Hypothalamus (tissue), 51 donors: ENCODE measurements around the gene GUCY2C.
"Not testable (repeated sequence)": the region's sequence is repeated elsewhere in the genome, so short reads cannot be mapped to it uniquely, and the experiment has no call there.

Experiments used
- DNase-seq, 51 donors: peaks; one replicate each; lab custom pipeline; 2025; lab: John Stamatoyannopoulos, UW

GUCY2C gene

DNA sequence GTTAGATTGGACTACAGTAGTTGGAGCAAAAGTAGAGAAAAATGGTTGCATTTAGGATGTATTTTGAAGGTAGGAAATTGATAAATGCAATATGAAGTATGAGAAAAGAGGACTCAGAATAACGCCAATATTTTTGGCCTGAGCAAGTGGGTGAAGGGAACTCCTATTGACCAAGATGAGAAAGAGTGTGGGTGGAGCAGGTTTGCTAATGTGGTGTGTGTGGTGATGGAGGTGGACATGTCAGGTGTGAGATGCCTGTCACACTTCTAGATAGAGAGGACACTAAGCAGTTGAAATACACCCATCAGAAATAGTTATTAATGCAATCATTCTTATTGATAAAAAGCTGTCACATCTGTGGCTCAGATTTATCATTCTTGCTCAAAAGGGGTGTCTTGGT lies 7.3 kb downstream of the GUCY2C start:
- no peak for DNase-seq

- DNase-seq: not testable (repeated sequence)
Observed at GRCh38 chr12:14682231-14682630, 14.2 kb downstream of the GUCY2C start.

- no peak for DNase-seq
Observed at GRCh38 chr12:14681625-14682024, 14.8 kb downstream of the GUCY2C start.

DNA sequence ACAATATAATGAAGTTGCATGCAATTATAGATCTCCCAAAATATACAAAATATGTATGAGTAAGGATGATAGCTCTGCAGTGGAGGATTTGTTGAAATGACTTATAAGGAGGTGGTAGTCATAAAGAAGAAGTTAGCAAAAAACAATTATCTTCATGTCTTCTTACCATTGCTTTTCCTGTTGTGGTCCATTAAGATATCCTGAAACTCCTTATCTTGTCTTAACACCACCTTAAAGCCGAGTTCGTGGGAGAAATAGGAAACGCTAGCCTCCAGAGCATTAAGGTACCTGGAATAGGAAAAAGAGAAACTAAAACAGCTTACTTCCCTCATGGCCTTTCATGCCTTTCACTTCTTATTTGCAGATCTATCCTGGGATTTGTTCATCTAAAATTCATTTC lies 15.2 kb downstream of the GUCY2C start:
- DNase-seq: no peak

GRCh38 chr12:14678547-14679150 lies 17.8 kb downstream of the GUCY2C start:
- no peak for DNase-seq

- DNase-seq: no peak
Observed at GRCh38 chr12:14668591-14668990, 27.8 kb downstream of the GUCY2C start.

GRCh38 chr12:14665354-14666348 lies 30.7 kb downstream of the GUCY2C start:
- DNase-seq: no peak

- peak in 6 of 51 donors; percentile 1 to 10 (median 4) for DNase-seq
Observed at GRCh38 chr12:14664434-14665023, 31.9 kb downstream of the GUCY2C start.

GRCh38 chr12:14663002-14663401 lies 33.4 kb downstream of the GUCY2C start:
- no peak for DNase-seq

DNA sequence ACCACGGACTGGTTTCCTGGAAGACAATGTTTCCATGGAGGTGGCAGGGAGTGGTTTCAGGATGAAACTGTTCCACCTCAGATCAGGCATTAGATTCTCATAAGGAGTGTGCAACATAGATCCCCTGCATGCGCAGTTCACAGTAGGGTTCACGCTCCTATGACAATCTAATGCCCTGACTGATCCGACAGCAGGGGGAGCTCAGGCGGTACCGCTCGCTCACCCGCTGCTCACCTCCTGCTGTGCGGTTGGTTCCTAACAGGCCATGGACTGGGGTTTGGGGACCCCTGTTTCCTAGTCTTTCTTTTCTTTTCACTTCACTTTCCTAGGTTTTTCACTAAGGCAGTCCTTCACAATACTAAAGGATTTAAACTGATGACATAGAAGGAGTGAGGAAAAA lies 39.6 kb downstream of the GUCY2C start:
- no peak for DNase-seq

GRCh38 chr12:14655284-14655683 lies 41.1 kb downstream of the GUCY2C start:
- DNase-seq: no peak

GRCh38 chr12:14654842-14655241 lies 41.6 kb downstream of the GUCY2C start:
- no peak for DNase-seq

GRCh38 chr12:14654416-14654815 lies 42.0 kb downstream of the GUCY2C start:
- DNase-seq: no peak

DNA sequence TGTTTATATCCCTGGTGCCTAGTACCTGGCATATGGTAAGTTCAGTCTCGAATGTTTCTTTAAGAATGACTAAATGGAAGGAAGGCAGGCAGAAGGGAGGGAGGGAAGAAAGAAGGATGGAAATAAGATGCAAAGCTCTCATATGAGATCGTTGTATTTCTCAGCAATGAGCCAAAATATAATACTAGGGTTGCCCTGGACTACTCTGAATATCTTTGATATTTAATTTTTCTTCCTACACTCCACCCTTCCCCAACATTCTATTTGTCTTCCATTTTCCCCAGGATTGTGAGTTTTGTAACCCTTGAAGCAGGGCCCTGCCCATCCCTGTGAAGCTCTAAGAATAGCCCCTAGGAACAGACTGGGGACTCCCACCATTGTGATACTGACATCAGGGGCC lies 43.9 kb downstream of the GUCY2C start:
- no peak for DNase-seq

DNA sequence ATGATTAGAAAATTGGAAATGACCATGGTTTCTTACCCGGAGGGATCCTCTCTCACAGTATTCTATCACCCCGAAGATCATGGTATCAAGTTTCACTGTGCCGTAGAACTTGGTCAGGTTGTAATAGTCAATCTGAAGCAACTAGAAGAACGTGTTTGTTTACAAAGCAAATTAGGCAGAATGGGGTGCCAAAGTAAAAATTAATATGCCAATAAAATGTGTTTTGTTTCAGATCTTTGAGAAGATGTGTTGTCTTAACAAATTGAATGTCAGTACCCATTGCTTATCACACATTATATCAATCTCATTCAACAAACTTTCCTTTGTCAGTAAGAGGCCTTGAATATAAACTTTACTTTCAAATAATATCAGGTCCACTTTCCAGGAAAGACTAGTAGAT lies 45.0 kb downstream of the GUCY2C start:
- DNase-seq: no peak

DNA sequence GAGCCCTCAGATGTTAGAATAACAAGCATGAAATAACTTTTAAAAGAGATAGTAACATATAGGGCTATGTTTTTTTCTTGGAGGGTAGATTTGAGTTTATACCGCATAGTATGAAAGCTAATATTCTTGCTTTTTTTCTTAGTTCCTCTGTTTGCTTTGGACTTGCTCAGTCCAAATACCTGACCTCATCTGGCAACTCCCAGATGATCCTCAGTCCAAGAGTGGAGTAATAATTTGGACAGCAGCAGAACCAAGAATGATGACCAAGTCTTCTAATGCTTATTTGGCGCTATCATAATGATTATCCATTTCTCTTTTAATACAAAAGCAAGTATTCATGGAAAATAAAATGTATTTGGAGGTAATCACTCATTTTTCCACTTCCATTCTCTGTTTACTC lies 45.6 kb downstream of the GUCY2C start:
- DNase-seq: no peak

- DNase-seq: no peak
Observed at GRCh38 chr12:14647028-14647750, 49.2 kb downstream of the GUCY2C start.

- no peak for DNase-seq
Observed at GRCh38 chr12:14643251-14643650, 53.1 kb downstream of the GUCY2C start.

- no peak for DNase-seq
Observed at GRCh38 chr12:14638066-14638465, 58.3 kb downstream of the GUCY2C start.

- no peak for DNase-seq
Observed at GRCh38 chr12:14635776-14636175, 60.6 kb downstream of the GUCY2C start.

GRCh38 chr12:14630793-14631192 lies 65.6 kb downstream of the GUCY2C start:
- no peak for DNase-seq
